SK-N-SH (cell line): Measurements from ENCODE around the gene CPA3. TPM values are rescaled to one million over a fixed set of nuclear protein-coding genes. Genes with fewer than 3 reads are reported as not detected.

Experiments
- CTCF ChIA-PET: fragments of 300-600, 350-600 bp; formaldehyde crosslinking; extraction: SDS; loops from one replicate; lab custom pipeline; 2021; lab: Yijun Ruan, JAX
- POLR2A ChIA-PET: fragments of 350-600 bp; sonication (Branson Sonifier 250); formaldehyde crosslinking; extraction: SDS; loops from one replicate; lab custom pipeline; 2020; ENCODE audit warnings: antibody characterized with exemption, inconsistent platforms; lab: Yijun Ruan, JAX
- DNase-seq: peaks from one replicate; pipeline ENCODE4 v3.0.0; 2012
- H2AFZ ChIP-seq: fragments of 200-600 bp; sonication (generic); 2 replicates; pipeline ENCODE4 v1.8.1; 2016; ENCODE audit warnings: antibody characterized with exemption, mild to moderate bottlenecking, low read depth
- H3F3A ChIP-seq: fragments of 200-600 bp; sonication (generic); replicated peaks from 2 replicates; pipeline ENCODE3; 2016; ENCODE audit warnings: antibody characterized with exemption, mild to moderate bottlenecking; ENCODE audit not compliant: insufficient read depth
- H3K27ac ChIP-seq, 2 experiments: fragments of 200-500 bp in 1 of 2; fragments of 200-600 bp in 1 of 2; sonication (Bioruptor generic) in 1 of 2; sonication (generic), shearing (Covaris generic) in 1 of 2; 2 replicates each; pipeline versions ENCODE4 v1.5.1 to v1.6.1; 2014 to 2016; ENCODE audit warnings: low read depth in 2 of 2, inconsistent platforms in 1 of 2, low read length in 1 of 2, mild to moderate bottlenecking in 1 of 2, mixed read lengths in 1 of 2
- H3K27me3 ChIP-seq: fragments of 200-600 bp; sonication (generic), shearing (Covaris generic); 2 replicates; pipeline ENCODE4 v1.6.1; 2016; ENCODE audit warnings: mixed run types; ENCODE audit not compliant: insufficient read depth
- H3K36me3 ChIP-seq, 2 experiments: fragments of 200-500 bp in 1 of 2; fragments of 200-600 bp in 1 of 2; sonication (Bioruptor generic) in 1 of 2; sonication (generic) in 1 of 2; replicated peaks in 1 of 2; 2 replicates each; pipeline versions ENCODE3 to v1.5.1; 2014 to 2016; ENCODE audit warnings: low read length in 1 of 2, mild to moderate bottlenecking in 1 of 2; ENCODE audit not compliant: insufficient read depth in 2 of 2, control insufficient read depth in 1 of 2
- H3K4me1 ChIP-seq, 2 experiments: fragments of 200-500 bp in 1 of 2; fragments of 200-600 bp in 1 of 2; sonication (Bioruptor generic) in 1 of 2; sonication (generic), shearing (Covaris generic) in 1 of 2; 2 replicates each; pipeline versions ENCODE4 v1.5.1 to v1.6.1; 2014 to 2016; ENCODE audit warnings: low read depth in 1 of 2, low read length in 1 of 2, mixed run types in 1 of 2; ENCODE audit not compliant: insufficient read depth in 2 of 2, control insufficient read depth in 1 of 2
- H3K4me2 ChIP-seq: fragments of 200-600 bp; sonication (generic), shearing (Covaris generic); 2 replicates; pipeline ENCODE4 v1.6.1; 2017; ENCODE audit warnings: mixed run types
- H3K4me3 ChIP-seq, 2 experiments: fragments of 200-500 bp in 1 of 2; fragments of 200-600 bp in 1 of 2; sonication (Bioruptor generic) in 1 of 2; sonication (generic), shearing (Covaris generic) in 1 of 2; 2 replicates each; pipeline versions ENCODE4 v1.5.1 to v1.8.1; 2014 to 2016; ENCODE audit warnings: low read depth in 2 of 2, inconsistent platforms in 1 of 2, low read length in 1 of 2, mild to moderate bottlenecking in 1 of 2, mixed read lengths in 1 of 2, moderate library complexity in 1 of 2
- H3K79me2 ChIP-seq: fragments of 200-600 bp; sonication (generic); 2 replicates; pipeline ENCODE4 v1.8.1; 2017; ENCODE audit warnings: mild to moderate bottlenecking; ENCODE audit not compliant: insufficient read depth
- H3K9ac ChIP-seq: fragments of 200-600 bp; sonication (generic); 2 replicates; pipeline ENCODE4 v1.6.1; 2017; ENCODE audit warnings: mixed run types
- H3K9me2 ChIP-seq: fragments of 200-600 bp; sonication (generic); 2 replicates; pipeline ENCODE4 v1.6.1; 2017; ENCODE audit warnings: mixed run types
- H3K9me3 ChIP-seq: fragments of 200-600 bp; sonication (generic); 2 replicates; pipeline ENCODE4 v1.6.1; 2017; ENCODE audit warnings: mixed run types, mild to moderate bottlenecking, moderate library complexity
- H4K20me1 ChIP-seq: fragments of 200-600 bp; sonication (generic); 2 replicates; pipeline ENCODE4 v1.6.1; 2017; ENCODE audit warnings: mild to moderate bottlenecking, mixed run types; ENCODE audit not compliant: insufficient read depth
- CHD2 ChIP-seq: fragments of 150-350 bp; IDR thresholded peaks from 2 replicates; pipeline ENCODE4 v1.6.1; 2018; ENCODE audit warnings: low read length; ENCODE audit not compliant: partially characterized antibody
- EP300 ChIP-seq, 2 experiments: IDR thresholded peaks; 2 replicates each; pipeline versions ENCODE4 v1.4.0 to v1.6.1; 2012; ENCODE audit warnings: borderline replicate concordance in 1 of 2, low read depth in 1 of 2, low read length in 1 of 2
- GABPA ChIP-seq: IDR thresholded peaks from 2 replicates; pipeline ENCODE4 v1.4.0; 2012; ENCODE audit warnings: low read depth, mild to moderate bottlenecking
- JUND ChIP-seq: IDR thresholded peaks from 2 replicates; pipeline ENCODE4 v1.4.0; 2012
- MAX ChIP-seq: IDR thresholded peaks from 2 replicates; pipeline ENCODE4 v1.4.0; 2012; ENCODE audit warnings: low read depth
- NRF1 ChIP-seq: IDR thresholded peaks from 2 replicates; pipeline ENCODE4 v1.6.1; 2012; ENCODE audit warnings: low read depth, mild to moderate bottlenecking, low read length
- PBX3 ChIP-seq: IDR thresholded peaks from 2 replicates; pipeline ENCODE4; 2012
- POLR2AphosphoS5 ChIP-seq: IDR thresholded peaks from 2 replicates; pipeline ENCODE4 v1.6.1; 2012; ENCODE audit warnings: low read depth, low read length
- RXRA ChIP-seq: IDR thresholded peaks from 2 replicates; pipeline ENCODE4 v1.4.0; 2012; ENCODE audit warnings: low read depth, mild to moderate bottlenecking, borderline replicate concordance
- SIN3A ChIP-seq: IDR thresholded peaks from 2 replicates; pipeline ENCODE4 v1.6.1; 2012; ENCODE audit warnings: low read depth, mild to moderate bottlenecking, low read length, moderate library complexity, borderline replicate concordance
- SMC3 ChIP-seq: IDR thresholded peaks from 2 replicates; pipeline ENCODE4 v1.6.1; 2012; ENCODE audit warnings: low read depth, low read length, improper control_type of control experiment
- TCF12 ChIP-seq: IDR thresholded peaks from 2 replicates; pipeline ENCODE4 v1.4.0; 2012
- USF1 ChIP-seq: IDR thresholded peaks from 2 replicates; pipeline ENCODE4 v1.4.0; 2012; ENCODE audit warnings: low read depth, borderline replicate concordance
- polyA plus RNA-seq, 3 experiments: library from polyadenylated mRNA; depleted of rRNA; stranded (reverse); fragments of >200 nt; gene quantifications; 2 replicates each; pipeline ENCODE4 v1.2.3, GENCODE V29; 2012
- TF ChIP-seq, protein P1 (sequence below): IDR thresholded peaks from 2 replicates; pipeline ENCODE4 v1.4.0; 2012; ENCODE audit warnings: low read depth, borderline replicate concordance
- TF ChIP-seq, protein P2 (sequence below): IDR thresholded peaks from 2 replicates; pipeline ENCODE4 v1.6.1; 2012; ENCODE audit warnings: mild to moderate bottlenecking, low read depth, low read length, moderate library complexity

The CPA3 gene
- polyA plus RNA-seq, 1 of the 3 experiments (the other 2 are of a cell fraction), result not detected

DNA sequence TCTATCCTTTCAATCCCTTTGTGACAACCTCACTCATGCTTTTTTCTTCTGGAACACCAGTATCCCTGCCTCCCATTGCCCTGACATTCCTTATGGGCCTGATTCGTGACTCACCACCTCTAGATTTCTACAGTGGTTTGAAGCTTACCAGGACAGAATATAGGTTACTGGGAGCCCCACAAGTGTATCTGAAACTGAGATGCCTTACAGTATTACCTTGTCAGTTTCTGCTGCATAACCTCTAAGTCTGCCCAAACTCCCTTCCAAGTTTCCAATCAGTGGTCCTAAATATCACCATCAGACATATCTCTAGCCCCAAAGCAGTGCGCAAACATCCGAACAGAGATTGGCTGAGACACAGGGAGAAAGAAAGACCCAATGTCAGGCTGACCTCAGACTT, 31.9 kb upstream of the CPA3 start (continued):
- TF ChIP-seq, protein P1, sequence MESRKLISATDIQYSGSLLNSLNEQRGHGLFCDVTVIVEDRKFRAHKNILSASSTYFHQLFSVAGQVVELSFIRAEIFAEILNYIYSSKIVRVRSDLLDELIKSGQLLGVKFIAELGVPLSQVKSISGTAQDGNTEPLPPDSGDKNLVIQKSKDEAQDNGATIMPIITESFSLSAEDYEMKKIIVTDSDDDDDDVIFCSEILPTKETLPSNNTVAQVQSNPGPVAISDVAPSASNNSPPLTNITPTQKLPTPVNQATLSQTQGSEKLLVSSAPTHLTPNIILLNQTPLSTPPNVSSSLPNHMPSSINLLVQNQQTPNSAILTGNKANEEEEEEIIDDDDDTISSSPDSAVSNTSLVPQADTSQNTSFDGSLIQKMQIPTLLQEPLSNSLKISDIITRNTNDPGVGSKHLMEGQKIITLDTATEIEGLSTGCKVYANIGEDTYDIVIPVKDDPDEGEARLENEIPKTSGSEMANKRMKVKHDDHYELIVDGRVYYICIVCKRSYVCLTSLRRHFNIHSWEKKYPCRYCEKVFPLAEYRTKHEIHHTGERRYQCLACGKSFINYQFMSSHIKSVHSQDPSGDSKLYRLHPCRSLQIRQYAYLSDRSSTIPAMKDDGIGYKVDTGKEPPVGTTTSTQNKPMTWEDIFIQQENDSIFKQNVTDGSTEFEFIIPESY, result no peak
- no peak for TF ChIP-seq GABPA
- TF ChIP-seq TCF12, result no peak
- no peak for TF ChIP-seq CHD2
- no peak for TF ChIP-seq SIN3A
- TF ChIP-seq JUND, result no peak
- TF ChIP-seq, protein P2, sequence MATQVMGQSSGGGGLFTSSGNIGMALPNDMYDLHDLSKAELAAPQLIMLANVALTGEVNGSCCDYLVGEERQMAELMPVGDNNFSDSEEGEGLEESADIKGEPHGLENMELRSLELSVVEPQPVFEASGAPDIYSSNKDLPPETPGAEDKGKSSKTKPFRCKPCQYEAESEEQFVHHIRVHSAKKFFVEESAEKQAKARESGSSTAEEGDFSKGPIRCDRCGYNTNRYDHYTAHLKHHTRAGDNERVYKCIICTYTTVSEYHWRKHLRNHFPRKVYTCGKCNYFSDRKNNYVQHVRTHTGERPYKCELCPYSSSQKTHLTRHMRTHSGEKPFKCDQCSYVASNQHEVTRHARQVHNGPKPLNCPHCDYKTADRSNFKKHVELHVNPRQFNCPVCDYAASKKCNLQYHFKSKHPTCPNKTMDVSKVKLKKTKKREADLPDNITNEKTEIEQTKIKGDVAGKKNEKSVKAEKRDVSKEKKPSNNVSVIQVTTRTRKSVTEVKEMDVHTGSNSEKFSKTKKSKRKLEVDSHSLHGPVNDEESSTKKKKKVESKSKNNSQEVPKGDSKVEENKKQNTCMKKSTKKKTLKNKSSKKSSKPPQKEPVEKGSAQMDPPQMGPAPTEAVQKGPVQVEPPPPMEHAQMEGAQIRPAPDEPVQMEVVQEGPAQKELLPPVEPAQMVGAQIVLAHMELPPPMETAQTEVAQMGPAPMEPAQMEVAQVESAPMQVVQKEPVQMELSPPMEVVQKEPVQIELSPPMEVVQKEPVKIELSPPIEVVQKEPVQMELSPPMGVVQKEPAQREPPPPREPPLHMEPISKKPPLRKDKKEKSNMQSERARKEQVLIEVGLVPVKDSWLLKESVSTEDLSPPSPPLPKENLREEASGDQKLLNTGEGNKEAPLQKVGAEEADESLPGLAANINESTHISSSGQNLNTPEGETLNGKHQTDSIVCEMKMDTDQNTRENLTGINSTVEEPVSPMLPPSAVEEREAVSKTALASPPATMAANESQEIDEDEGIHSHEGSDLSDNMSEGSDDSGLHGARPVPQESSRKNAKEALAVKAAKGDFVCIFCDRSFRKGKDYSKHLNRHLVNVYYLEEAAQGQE, result no peak
- TF ChIP-seq, all 33 proteins: peak for 0

DNA sequence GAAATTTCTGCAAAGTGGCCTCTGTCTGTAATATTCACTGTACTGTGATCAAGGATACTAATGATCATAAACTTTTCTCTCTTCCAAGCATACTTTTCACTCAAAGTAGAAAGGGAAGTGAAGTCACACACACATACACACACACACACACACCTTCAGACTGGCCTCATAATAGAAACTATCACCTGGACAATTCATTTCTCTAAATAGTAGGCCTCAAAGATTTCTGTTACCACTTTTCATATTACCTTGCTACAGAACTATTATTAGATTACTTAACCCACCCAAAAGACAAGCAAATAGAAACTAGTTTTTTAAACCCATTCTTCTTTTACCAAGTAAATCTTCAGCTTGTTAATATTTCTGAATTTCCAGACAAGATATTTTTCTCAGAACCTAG, 25.3 kb upstream of the CPA3 start:
- H3K9ac ChIP-seq, result no peak overlapping the region
- TF ChIP-seq TCF12 (no peak), SMC3 (no peak), RXRA (no peak), PBX3 (no peak), USF1 (no peak), EP300 (IDR thresholded peaks at IDR 0.05; ENCODE audit: borderline replicate concordance in 1 of 2, low read depth in 1 of 2, low read length in 1 of 2) (no peak), MAX (no peak), POLR2AphosphoS5 (no peak), NRF1 (no peak)
- TF ChIP-seq, protein P2, result no peak
- H3K4me2 ChIP-seq, result no peak overlapping the region
- H3K36me3 ChIP-seq, result no peaks in the 10 kb centered on the region
- no peak overlapping the region for H3K27ac ChIP-seq
- peaks cover 0 to 4% of the 10 kb centered on the region in 2 experiments; a peak in 2 of 4 replicates for H3K4me1 ChIP-seq
- DNase-seq, result no peak
- no peaks in the 10 kb centered on the region; the same call in 1 of the 2 replicates for H3K27me3 ChIP-seq
- no peaks in the 10 kb centered on the region for H3K9me3 ChIP-seq
- CTCF ChIA-PET, result interaction anchor here (2.1 kb wide), 1 partner anchor 20 kb away, joined by 7 read pairs; no protein-coding TSS in a partner anchor
- no peaks in the 10 kb centered on the region for H4K20me1 ChIP-seq
- POLR2A ChIA-PET, result no interaction called here
- no peaks in the 10 kb centered on the region for H3F3A ChIP-seq
- no peak overlapping the region for H2AFZ ChIP-seq
- H3K4me3 ChIP-seq, result no peak overlapping the region
- no peaks in the 10 kb centered on the region for H3K9me2 ChIP-seq
- no peaks in the 10 kb centered on the region for H3K79me2 ChIP-seq
